DMS53 (cell line): Measurements from ENCODE around the gene LRRC61.

Source experiments
- DNase-seq: peaks from one replicate; lab custom pipeline; 2025; lab: John Stamatoyannopoulos, UW

Gene LRRC61

DNA sequence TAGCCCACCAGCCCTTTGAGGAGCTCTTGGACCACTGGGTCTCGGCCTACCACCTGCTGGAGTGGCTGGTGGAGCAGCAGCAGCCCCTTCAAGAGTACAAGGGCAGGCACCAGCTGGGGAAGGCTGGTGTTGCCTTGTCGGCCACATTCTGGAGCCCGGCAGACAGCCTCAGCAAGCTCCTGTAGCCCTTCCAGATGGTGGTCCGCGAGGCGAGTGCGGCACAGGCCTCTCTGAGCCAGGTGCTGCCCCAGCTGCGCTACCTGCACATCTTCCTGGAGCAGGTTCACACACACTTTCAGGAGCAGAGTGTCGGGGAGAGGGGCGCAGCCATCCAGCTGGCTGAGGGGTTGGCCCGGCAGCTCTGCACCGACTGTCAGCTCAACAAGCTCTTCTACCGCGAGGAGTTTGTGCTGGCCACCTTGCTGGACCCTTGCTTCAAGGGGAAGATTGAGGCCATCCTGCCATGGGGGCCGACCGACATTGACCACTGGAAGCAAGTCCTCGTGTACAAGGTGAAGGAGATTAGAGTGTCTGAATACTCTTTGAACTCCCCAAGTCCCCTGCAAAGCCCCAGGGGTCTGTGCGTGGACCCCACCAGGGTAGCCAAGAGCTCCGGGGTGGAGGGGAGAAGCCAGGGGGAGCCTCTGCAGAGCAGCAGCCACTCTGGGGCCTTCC, 7.2 kb downstream of the LRRC61 start:
- DNase-seq: no peak

DNA sequence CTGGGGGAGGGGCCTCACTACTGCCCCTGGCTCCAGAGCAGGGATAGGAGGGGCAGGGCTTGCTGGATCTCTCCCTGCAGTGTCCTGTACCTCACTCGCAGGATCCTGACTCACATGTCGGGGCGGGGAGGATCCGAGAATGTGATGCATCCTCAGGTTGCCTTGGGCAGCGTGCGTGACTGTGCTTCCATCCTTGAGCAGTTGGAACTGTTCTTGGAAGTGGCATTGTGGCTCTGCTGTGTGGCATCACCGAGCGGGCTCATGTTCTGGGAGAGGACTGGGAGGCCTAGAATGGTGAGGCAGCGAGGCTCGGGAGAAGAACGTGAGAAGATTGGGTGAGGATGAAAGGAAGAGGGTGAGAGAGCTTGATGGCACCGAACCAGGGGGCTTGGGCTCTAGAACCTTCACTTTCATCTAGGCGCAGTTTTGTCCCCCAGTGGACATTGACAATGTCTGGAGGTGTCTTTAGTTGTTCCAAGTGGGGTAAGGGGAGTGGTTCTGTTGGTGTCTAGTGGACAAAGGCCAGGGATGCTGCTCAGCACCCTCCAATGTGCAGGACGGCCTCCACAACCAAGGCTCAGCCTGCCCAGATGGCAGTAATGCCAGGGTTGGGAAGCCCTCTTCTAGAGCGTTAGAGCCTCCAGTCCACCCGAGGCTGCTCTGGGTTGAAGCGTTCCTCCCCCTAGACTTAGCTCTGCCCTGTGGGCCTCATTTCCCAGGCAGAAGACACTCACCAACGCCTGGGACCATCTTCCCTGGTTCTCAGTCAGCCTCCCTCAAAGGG, 9.9 kb downstream of the LRRC61 start:
- DNase-seq: no peak

DNA sequence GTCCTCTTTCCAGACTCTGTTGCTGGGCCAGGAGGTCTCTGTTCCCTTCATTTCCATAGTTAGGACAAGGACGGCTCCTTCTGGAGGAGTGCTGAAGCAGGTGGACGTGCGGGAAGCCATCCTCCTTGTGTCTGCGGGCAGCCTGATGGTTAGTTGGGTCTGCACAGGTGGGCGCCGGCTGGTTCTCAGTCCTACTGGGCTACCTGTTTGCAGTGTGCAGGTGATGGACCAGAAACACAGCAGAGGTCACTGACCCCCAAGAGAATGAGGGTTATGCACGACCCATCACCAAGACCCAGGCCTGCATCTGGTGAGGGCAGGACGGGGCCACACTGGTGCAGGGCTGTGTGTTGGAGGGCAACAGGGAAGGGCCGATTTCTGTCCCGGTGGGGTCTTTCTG, 10.5 kb downstream of the LRRC61 start:
- no peak for DNase-seq

DNA sequence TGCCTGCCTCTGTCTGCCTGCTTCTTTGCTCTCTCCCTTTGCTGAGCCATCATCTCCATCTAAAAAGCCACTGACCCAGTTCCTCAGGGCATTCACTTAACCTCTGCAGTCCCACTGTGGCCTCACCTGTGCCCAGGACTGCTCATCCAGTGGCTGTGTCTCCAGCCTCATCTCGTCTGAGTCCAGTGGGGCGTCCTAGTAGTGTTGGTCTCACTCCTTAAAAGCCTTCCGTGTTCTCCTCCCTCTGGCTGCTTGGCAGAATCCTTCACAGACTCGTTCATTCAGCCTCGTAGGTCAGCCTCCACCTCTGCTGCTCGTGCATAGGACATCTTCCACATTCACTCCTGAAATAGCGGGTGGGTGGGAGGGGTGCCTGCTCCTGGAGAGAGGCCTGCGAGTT, 11.0 kb downstream of the LRRC61 start:
- DNase-seq: no peak

DNA sequence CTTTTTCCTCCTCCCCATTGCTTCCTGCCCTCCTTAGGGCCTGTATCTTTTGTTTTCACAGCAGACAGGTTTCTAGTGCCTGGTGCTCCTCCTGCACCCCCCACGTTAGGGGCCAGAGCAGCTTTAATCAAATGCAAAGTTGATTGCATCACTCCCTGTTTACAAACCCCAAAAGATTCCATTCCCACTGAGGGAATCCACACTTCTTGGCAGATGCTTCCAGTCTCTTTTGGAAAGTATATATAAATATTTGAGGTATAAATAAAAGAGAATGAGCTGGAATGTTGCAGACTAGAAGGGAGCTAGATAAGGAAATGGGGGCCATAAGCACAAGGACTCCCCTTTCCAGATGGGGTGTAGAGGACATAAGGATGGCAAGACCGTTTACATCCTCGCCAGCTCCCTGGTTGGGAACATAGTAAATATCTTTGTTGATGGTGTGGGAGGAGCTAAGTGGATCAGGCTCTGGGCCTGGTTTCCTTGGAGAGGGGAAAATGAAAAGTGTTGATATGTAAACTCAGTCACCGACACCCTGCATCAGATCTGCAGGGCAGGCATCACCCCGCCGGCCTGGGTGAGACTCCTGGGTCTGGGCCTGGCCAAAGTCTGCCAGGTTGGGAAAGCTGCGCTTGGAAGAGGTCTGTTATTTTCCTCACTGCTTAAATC, 12.1 kb downstream of the LRRC61 start:
- DNase-seq: no peak

DNA sequence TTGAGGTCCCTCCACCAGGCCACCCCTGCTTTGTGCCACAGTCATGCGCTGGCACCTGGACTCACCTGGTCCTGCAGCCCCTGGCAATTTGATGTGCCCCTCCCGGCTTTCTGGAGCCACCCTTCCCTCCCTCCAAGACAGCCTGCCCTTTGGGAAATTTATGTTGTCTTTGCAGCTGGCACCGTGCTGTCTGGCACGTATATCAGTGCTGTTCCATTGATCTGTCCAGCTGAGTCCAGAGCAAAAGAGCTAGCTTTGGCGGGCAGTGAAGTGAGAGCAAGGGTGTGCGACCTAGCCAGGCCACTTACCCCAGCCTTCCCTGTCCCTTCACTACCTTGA, 12.6 kb downstream of the LRRC61 start:
- DNase-seq: no peak

DNA sequence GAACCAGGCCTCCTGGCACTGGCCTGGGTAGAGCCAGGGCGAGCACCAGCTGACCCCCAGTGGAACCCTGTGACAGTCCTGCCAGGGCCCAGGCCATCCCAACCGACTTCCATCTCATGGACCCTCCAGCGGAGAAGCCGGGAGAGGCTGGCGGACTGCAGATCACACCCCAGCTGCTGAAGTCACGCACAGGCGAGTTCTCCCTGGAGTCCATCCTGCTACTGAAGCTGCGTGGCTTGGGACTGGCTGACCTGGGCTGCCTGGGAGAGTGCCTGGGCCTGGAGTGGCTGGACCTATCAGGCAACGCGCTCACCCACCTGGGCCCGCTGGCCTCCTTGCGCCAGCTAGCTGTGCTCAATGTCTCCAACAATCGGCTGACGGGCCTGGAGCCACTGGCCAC, 13.6 kb downstream of the LRRC61 start:
- no peak for DNase-seq

DNA sequence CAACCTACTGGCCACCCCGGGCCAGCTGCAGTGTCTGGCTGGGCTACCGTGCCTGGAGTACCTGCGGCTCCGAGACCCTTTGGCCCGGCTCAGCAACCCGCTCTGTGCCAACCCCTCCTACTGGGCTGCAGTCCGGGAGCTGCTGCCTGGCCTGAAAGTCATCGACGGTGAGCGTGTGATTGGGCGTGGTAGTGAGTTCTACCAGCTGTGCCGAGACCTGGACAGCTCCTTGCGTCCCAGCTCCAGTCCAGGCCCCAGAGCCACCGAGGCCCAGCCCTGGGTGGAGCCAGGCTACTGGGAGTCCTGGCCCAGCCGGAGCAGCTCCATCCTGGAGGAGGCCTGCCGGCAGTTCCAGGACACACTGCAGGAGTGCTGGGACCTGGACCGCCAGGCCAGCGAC, 14.0 kb downstream of the LRRC61 start:
- no peak for DNase-seq

DNA sequence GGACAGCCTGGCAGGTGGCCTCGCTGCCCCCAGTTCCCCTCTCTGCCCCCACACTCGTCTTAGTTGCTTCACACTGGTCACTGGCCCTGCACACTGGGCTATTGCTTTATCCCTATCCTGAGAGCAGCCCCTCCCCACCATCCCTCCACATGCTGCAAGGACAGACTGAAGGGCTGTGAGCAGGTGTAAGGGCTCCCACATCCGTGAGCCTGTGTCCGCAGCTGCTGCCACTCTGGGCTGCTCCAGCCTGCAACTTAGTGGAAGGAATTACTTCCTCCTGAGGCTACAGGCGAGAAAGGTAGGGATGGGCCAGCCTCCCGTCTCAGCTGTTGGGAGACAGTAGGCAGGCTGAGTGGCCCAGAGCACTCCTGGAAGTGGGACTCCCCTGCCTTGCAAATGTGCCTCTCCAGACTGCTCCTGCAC, 14.5 kb downstream of the LRRC61 start:
- peak; percentile 51 for DNase-seq

DNA sequence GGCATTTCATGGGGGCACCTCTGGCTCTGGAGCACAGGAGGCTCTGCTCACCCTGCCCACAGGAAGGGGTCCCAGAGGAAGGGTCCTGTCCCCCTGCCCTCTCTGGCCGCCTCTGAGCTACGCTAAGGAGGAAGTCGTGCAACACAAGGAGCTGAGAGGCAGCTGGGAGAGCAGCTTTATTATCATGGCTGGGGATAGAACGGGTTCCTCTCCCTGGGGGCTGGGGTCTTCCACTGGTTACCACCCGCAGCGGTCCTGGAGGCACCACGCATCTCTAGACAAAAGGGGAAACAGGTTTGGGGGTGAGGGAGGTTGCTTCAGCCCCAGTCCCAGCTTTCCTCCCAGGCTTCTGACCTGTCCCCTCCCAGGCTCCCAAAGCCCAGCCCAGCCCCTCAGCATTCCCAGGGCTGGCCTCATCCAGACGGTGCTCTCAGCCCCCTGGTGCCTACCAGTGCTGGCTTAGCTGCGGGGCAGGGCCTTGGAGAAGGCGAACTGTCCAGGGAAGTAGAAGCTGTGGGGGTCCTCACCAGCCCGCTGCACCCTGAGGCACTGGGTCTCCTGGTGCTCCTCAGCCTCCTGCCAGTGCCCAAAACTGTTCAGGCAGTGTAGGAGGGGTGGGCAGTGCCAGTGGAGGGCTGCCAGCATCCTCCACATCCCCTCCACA, 15.1 kb downstream of the LRRC61 start:
- no peak for DNase-seq

DNA sequence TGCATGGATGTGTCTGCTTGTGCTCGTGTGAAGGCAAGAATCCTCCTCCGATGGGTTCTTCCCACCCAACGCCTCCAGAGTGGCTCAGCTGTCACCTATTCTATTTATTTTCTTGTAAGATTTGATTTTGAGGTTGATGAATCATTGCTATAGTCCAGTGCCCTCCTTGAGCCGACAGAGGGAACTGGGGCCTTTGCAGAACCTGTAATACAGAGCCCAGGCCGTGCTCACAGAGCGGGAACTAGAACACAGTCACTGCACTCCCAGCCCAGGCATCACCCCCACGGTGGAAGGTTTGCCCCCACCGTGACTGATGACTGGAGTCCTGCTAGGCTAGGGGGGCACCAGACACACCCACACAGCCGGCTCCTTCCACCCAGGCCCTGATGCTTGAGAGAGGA, 16.3 kb downstream of the LRRC61 start:
- DNase-seq: no peak

DNA sequence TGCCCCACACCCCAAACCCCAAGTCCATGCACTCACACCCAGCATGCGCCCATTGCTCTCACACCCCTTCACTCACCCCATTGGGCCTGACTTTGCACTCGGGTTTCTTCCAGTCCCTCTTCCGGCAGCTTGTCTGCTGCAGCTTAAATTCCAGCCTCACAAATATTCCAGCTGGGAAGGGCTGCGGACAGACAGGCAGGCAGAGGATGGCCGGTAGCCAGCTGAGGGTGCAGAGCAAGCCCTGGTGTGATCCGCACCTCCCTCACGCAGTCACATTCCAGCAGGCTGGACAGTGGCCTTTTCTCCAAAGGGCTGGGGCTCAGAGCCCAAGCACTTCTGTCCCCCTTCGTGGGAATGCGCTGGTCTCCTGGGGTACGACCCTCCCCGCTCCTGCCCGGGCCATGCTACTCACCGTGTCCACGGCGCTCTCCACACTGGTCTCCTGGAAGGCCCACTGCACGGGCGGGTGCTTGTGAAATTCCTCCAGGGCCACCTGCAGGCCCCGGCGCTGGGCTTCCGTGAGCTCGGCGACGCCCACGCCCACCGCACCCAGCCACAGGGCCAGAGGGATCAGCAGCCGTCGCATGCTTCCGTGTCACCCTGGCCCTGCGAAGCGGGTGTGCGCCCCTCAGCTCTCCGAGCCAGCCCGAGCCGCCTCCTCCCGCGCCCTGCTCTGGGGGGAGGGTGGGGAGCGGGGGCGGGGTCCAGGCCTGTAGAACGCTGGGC, 17.0 kb downstream of the LRRC61 start:
- no peak for DNase-seq

DNA sequence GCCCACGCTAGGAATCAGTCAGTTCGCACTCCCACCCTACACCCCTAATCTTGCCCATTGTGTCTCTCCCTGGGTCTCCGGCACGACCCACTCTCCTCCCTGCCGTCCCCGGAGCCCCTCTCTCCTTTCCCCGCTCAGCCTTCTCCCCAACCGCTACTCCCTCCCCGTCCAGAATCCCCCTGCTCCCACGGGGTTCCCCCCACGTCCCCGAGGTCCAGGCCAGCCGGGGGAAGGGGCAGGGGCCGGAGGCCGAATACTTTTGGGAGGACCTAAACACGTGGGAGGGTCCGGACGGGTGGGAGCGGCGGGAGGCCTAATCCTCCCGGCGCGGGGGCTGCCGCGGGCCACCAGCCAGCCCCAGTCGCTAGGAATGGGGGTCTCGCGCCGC, 17.7 kb downstream of the LRRC61 start:
- no peak for DNase-seq

DNA sequence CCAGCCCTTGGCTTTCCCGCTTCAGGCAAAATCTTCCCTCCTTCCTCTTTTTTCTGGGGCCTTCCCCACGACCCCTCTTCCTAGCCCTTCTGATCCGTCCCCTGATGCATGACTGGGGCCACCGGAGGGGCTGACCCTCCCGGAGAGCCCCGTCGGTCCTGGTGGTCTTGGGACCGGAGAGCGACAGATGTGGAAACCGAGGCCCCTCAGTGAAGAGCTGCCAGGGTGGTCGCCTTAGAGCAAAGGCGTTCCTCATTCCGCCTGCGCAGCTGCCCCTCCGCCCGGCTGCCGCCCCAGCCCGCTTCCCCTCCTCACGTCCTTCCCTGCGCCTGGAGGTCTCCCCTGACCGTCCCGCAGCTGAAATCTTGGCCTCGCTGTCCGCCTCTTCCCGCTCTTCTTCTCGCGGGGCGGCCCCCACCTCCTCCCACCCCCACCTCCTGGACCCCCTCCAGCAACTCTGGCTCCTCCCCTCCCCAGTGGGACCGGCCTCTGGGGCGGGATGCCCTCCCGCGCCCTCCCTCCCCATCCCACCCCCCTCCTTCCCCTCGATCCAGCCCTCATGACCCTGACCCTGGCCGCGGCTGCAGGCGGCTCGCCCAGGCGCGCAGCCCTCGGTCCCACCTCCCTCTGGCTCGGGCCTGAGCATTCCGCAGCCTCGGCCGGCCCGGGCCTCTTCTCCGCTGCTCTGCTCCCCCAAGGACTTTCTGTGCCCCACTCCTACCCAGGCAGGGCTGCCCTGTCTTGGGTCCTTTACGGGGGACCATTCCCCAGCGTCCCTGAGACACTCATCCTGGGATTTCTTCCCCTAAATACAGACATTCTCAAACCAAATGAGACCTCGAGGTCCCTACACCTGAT, 18.3 kb downstream of the LRRC61 start, which contains the start of gene RARRES2:
TSS of gene RARRES2 (minus strand) at position 367 of the 858 bp plus-strand sequence. CDS start 1,020 bp downstream, outside the sequence.
- no peak for DNase-seq

DNA sequence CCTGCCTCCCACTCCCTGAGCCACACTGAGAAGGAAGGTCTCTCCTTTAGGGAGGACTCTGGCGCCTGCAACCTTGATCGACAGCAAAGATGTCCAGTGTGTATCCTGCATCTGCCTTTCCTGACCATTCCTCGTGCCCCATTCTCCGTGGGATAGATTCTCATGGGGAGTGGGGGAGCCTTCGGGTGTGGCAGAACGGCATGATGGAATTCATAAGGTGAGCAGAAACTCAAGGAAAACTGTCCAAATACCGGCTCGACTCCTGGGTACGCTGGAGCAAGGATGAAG, 18.9 kb downstream of the LRRC61 start:
- no peak for DNase-seq

DNA sequence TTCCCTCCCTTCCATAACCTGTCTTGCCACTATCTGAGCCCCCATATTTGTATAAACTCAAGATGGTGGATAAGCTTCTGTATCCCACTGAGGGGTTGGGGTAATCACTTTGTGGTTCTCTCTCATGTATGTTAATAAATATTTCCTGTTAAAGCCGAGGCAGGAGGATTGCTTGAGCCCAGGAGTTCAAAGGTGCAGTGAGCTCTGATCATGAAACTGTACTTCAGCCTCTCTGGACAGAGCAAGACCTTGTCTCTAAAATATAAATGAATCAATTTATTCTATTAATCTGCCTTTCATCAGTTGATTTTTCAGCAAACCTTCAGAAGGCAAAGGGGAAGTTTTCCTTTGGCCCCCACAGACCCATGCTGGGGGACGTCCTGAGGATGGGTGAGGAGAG, 20.1 kb downstream of the LRRC61 start:
- DNase-seq: no peak

DNA sequence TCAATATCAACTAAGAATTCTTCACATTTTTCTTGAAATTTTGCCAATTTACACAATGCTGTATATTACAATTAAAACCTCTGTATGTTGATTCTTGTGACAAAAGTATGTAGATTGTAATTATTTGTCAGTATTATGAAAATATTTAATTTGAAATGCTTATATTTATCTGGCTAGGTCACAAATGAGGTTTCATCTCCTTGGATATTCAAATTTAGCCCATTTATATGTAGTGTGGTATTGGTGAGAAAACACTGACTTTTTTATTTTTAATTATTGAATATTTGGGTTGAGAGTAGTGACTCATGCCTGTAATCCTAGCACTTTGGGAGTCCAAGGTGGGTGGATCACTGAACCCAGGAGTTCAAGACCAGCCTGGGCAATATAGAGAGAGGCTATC, 21.1 kb downstream of the LRRC61 start:
- no peak for DNase-seq

DNA sequence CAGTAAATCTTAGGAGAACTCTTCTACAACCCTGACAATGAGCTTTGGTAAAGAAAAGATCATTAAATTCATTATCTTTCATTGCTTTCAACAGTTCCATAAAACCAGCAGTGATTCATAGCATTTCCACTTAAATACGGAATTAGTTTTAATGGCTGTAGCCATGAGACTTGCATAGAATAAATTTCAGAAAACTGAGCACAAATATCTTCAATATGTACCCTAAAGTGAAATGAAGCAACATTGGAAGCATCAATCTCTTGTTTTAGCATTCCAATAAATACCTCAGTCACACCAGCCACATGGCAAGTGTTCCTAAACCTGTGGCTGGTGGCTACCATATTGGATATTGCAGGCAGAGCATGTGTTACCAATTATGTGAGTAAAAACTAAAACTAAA, 21.9 kb downstream of the LRRC61 start:
- no peak for DNase-seq

DNA sequence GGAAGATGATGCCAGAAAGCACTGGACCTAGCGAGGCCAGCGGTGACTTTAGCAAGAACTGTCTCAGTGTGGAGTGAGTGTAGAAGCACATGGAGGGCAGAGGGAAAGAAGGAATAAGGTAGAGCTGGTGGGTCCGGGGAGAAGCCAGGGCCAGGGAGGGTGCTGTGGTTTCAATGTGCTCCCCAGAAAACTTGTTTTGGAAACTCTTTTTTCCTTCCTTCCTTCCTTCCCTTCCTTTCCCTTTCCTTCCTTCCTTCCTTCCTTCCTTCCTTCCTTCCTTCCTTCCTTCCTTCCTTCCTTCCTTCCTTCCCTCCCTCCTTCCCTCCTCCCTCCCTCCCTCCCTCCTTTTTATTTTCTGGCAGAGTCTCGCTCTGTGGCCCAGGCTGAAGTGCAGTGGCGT, 23.8 kb downstream of the LRRC61 start:
- no peak for DNase-seq

DNA sequence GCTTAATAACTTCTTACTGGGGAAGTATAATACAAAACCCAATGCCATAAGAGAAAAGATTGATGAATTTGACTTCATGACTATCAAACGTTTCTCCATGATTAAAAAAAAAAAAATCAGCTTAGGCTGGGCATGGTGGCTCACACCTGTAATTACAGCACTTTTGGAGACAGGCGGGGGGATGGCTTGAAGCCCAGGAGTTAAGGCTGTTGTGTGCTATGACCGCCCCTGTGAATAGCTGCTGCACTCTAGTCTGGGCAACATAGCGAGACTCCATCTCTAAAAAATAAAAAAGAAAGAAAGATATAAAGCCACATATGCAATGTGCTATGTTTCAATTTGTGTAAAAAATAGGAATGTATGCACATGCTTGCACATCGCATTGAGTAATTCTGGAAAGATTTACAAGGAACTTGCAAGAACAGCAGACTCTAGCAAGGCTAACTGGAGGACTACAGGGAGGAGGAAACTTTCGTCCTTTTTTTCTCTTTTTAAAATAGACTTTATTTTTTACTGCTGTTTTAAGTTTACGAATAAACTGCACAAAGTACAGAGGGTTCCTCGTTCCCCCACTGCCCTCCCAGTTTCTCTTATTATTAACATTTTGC, 28.5 kb downstream of the LRRC61 start:
- DNase-seq: no peak

DNA sequence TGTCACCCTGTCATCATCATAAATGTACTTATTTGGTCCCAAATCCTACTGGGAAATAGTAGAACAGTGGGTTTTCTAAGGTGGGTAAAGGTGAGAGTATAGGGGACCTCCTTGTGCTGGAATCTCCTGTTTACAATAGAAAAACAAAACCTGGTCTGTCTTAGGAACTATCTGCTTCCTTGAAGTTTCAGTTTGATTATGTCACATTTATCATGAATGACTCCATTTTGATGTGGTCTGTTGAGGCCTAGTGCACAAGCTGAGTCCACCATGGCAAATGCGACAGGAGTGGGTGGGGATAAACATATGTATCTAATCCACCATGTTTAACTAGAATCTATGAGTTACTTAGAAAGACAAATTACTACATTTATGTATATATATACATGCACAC, 32.5 kb downstream of the LRRC61 start:
- DNase-seq: no peak
